Liver (tissue), 3 donors: ENCODE data around the gene SPRED1.

Experiments
- ATF3 ChIP-seq: IDR thresholded peaks from 2 replicates; pipeline ENCODE4 v1.6.1; 2016; ENCODE audit warnings: antibody characterized with exemption
- CTCF ChIP-seq: fragments of 150-350 bp; IDR thresholded peaks from 2 replicates; pipeline ENCODE4 v1.5.1; 2017; ENCODE audit warnings: improper control_type of control experiment, low read depth, low read length; ENCODE audit not compliant: missing input control
- EGR1 ChIP-seq, 2 donors: IDR thresholded peaks; 2 replicates each; pipeline ENCODE4 v1.6.1; 2016 to 2018; ENCODE audit warnings: antibody characterized with exemption in 2 of 2, low read depth in 2 of 2
- FOXA1 ChIP-seq: IDR thresholded peaks from 2 replicates; pipeline ENCODE4 v1.6.1; 2016; ENCODE audit warnings: antibody characterized with exemption
- GABPA ChIP-seq, 2 donors: IDR thresholded peaks in 1 of 2; conservative IDR thresholded peaks in 1 of 2; 2 replicates each; pipeline ENCODE4 v1.6.1; 2016; ENCODE audit warnings: antibody characterized with exemption in 2 of 2, mild to moderate bottlenecking in 1 of 2, moderate library complexity in 1 of 2
- HNF4A ChIP-seq, 2 donors: conservative IDR thresholded peaks; 2 replicates each; pipeline ENCODE4 v1.6.1; 2016; ENCODE audit warnings: antibody characterized with exemption in 2 of 2, mild to moderate bottlenecking in 2 of 2
- JUND ChIP-seq, 2 donors: IDR thresholded peaks; 2 replicates each; pipeline ENCODE4 v1.6.1; 2016; ENCODE audit warnings: antibody characterized with exemption in 2 of 2
- MAX ChIP-seq: IDR thresholded peaks from 2 replicates; pipeline ENCODE4 v1.6.1; 2016; ENCODE audit warnings: antibody characterized with exemption
- RAD21 ChIP-seq, 2 donors: IDR thresholded peaks; 2 replicates each; pipeline ENCODE4 v1.6.1; 2016; ENCODE audit warnings: antibody characterized with exemption in 2 of 2, mild to moderate bottlenecking in 2 of 2
- REST ChIP-seq: IDR thresholded peaks from 2 replicates; pipeline ENCODE4 v1.6.1; 2016; ENCODE audit warnings: antibody characterized with exemption, mild to moderate bottlenecking
- SP1 ChIP-seq: IDR thresholded peaks from 2 replicates; pipeline ENCODE4 v1.6.1; 2018; ENCODE audit warnings: antibody characterized with exemption, mild to moderate bottlenecking
- TAF1 ChIP-seq: conservative IDR thresholded peaks from 2 replicates; pipeline ENCODE4 v1.6.1; 2016; ENCODE audit warnings: antibody characterized with exemption, mild to moderate bottlenecking
- YY1 ChIP-seq: IDR thresholded peaks from 2 replicates; pipeline ENCODE4 v1.6.1; 2016; ENCODE audit warnings: antibody characterized with exemption, mild to moderate bottlenecking
- donor health status: healthy.
- donor health status: healthy.

- TF ChIP-seq CTCF: no peak
- no peak for TF ChIP-seq REST
- TF ChIP-seq ATF3: no peak
- TF ChIP-seq GABPA (IDR thresholded peaks at IDR 0.05 in 1 of 2, conservative IDR thresholded peaks at IDR 0.05 in 1 of 2): no peak
- TF ChIP-seq EGR1 (IDR thresholded peaks at IDR 0.05; ENCODE audit: low read depth in 2 of 2): no peak
- TF ChIP-seq MAX: no peak
- no peak for TF ChIP-seq TAF1
- TF ChIP-seq RAD21 (IDR thresholded peaks at IDR 0.05): no peak
- TF ChIP-seq FOXA1: no peak
- TF ChIP-seq HNF4A (conservative IDR thresholded peaks at IDR 0.05): no peak
- TF ChIP-seq SP1: no peak
- TF ChIP-seq YY1: no peak
- TF ChIP-seq JUND (IDR thresholded peaks at IDR 0.05): no peak
Measured at GRCh38 chr15:38213356-38213755, 39.3 kb upstream of the SPRED1 start.
